ENCODE data around the gene KRTAP20-4.

DNA sequence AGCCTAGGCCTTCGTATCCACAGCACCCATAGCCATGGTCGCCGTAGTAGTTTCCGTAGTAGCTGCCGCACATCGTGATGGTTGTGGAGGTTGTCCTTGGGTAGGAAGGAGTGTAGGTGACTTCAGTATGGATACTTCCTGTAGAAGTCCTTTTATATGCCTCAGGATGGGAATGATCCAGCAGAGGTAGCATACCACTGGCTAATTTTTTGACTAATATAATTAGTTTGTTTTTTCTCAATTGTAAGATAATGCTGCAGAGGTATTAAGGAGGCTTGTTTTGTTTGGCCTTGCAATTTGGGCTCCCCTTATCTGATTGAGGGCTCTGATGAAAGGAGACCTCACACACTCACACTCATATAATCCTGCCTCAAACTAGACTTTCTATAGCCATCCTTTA, 21.6 kb upstream of the KRTAP20-4 start, which contains the start of gene KRTAP6-2:
- TF ChIP-seq POLR2A (IDR thresholded peaks at IDR 0.05; ENCODE audit: low read length), result no peak
- TF ChIP-seq GATA1 (IDR thresholded peaks at IDR 0.05; ENCODE audit: low read depth, low read length), result no peak
